Pericardium fibroblast (primary cell): ENCODE data around the gene FOXM1. TPM values are rescaled to one million over a fixed set of nuclear protein-coding genes. Genes with fewer than 3 reads are reported as not detected.

Experiments used
- total RNA-seq: library from RNA; depleted of rRNA; stranded (reverse); fragments of >200 nt; gene quantifications from 2 replicates; pipeline ENCODE4 v1.2.3, GENCODE V29; 2015

FOXM1 gene, protein sequence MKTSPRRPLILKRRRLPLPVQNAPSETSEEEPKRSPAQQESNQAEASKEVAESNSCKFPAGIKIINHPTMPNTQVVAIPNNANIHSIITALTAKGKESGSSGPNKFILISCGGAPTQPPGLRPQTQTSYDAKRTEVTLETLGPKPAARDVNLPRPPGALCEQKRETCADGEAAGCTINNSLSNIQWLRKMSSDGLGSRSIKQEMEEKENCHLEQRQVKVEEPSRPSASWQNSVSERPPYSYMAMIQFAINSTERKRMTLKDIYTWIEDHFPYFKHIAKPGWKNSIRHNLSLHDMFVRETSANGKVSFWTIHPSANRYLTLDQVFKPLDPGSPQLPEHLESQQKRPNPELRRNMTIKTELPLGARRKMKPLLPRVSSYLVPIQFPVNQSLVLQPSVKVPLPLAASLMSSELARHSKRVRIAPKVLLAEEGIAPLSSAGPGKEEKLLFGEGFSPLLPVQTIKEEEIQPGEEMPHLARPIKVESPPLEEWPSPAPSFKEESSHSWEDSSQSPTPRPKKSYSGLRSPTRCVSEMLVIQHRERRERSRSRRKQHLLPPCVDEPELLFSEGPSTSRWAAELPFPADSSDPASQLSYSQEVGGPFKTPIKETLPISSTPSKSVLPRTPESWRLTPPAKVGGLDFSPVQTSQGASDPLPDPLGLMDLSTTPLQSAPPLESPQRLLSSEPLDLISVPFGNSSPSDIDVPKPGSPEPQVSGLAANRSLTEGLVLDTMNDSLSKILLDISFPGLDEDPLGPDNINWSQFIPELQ
- 1.8 and 3.3 TPM in 2 replicates for total RNA-seq

DNA sequence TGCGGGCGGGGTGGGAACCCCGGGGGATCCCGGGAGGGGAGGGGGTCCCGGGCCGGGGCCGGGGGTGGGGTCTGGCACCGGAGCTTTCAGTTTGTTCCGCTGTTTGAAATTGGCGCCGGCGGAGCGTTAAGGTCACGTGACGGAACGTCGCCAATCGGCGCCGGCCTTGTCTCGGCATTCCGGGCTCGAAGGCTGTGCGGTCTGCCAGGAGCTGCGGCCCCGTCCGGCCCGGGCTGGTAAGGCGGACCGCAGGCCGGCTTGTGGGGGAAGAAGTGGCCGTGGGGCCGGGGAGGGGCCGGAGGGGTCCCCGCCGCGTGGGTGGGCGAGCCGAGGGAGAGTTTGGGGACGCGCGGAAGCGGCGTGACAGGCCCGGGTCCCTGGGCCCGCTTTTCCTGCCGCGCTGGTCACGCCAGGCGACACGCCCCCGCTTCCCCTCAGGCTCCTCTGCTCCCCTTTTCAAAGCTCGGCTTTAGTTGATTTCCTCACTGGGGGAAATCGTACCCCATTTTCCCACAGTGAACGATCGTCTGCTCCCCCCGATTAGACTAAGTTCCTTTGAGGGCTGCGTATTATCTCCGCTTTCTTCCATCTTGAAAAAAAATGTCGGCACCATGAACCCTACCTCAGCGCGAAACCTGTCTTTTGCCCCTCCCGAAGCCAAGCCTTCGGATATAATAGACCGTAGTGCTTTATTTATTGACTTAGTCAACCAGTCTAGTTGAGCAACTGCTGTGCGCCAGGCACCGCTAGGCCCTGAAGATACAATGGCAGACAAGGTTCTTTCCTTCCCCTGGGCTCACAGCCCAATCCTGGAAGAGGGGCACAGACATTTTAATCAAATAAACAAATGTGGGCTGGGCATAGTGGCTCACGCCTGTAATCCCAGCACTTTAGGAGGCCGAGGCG, at the start of gene FOXM1, which contains the start of gene RHNO1:
Gene FOXM1 (minus strand): TSS at position 128 of the 906 bp plus-strand sequence. CDS start 2,696 bp downstream, outside the sequence.
Gene RHNO1 (plus strand): TSS at position 177 of the 906 bp plus-strand sequence. CDS start 8,144 bp downstream, outside the sequence.

DNA sequence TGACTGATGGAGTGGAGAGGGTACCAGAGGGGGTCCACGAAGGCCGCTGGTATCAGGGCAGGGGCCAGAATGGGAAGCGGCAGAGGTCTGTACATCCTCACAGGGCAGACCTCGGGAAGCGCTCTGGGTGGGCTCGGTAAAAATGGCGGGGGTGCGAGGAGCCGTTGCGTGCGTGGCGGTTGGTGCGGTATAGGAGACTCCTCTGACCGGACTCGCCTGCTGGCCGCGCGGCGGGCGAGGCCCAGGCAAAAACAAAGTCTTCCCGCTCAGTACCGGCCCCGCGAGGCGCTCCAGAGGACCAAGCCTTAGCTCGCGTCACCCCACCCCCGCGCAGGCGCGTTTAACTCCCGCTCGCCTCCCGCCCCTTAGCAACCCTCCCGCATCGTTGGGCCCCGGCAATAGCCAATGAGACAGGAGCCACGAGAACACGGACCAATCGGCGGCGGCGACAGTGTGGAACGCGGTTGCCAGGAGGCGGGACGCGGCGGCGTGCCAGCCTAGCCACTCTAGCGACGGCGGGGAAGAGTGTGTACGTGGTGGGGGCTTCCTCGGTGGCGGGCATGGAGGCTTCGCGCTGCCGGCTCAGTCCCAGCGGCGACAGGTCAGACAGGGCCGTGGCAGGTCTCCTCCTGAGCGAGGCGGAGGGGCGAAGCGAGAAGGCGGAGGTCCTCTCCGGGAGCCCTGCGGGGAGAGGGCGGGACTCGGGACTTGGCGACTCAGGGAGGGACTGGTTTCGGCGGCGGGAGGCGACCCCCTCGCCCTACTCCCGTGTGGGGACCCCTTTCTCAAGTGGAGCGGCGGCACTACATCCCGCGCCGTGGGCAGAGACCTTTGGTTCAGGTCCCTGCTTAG, 13.6 kb upstream of the FOXM1 start, which contains the start of gene TULP3:
Gene TULP3 (plus strand): TSS at position 504 of the 852 bp plus-strand sequence. CDS start 57 bp downstream, at position 561.

DNA sequence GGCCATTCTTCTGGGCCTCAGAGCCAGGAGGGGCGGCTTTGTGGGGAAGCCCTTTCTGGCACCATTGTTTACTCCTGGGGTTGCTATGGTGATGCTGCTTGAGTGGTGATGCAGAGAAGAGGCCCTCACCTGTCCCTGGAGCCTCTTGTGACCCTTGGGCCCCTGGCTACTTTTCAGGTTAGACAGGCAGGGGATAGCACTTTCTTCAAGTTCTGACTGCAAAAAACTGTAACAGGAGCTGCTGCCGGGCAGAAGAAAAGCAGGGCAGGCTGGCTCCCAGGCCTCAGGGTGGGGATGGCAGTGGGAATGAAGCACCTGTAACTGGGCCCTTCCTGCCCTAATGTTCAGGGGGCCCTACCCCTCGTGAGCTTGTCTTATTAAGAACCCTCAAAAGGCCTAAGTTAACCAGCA, 19.9 kb downstream of the FOXM1 start, which contains the start of gene TEX52:
Gene TEX52 (minus strand): TSS at position 19 of the 411 bp plus-strand sequence. CDS start 13 bp downstream, at position 6.

DNA sequence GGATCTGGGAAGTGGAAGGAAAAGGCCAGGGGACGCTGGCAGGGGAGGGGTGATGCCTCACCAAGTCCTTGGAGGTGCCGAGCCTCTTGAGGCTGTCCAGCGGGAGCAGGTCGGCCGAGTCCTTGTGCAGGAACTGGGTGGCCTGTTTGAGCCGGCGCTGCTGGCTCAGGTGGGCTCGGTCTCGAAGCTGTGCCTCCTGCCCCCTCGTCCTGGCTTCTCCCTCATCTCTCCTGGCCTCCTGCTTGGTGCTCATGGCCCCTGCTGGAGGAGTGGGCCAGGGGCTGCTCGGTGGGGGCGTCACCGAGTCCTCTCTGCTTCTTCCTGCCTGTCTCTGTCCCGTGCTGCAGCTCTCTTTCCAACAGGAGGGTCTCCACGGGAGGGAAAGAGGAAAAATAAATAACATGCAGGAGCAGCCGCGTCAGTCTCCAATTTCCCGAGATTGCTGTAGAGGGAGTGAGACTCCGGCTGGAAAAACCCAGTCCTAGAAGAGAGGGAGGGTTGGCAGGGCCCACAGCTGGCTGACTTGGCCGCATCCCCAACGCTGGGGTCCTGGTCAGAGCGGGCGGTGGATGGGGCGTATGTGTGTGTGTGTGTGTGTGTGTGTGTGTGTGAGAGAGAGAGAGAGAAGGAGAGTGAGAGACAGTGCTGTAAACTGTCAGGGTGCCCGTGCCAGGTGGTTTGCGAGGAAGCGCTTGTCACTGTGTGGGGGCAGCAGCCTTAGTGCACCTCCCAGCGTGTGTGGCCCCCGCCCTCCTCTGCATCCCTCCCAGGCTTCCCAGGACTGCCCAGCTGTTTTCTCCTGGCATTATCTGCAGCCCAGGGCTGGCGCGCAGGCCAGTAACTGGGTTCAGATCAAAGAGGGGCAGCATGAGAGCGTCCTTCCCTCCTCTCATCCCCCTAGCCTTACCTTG, 42.1 kb downstream of the FOXM1 start, which contains the start of gene NRIP2:
Gene NRIP2 (minus strand): TSS at position 455 of the 911 bp plus-strand sequence. CDS start 52 bp downstream, at position 403.

DNA sequence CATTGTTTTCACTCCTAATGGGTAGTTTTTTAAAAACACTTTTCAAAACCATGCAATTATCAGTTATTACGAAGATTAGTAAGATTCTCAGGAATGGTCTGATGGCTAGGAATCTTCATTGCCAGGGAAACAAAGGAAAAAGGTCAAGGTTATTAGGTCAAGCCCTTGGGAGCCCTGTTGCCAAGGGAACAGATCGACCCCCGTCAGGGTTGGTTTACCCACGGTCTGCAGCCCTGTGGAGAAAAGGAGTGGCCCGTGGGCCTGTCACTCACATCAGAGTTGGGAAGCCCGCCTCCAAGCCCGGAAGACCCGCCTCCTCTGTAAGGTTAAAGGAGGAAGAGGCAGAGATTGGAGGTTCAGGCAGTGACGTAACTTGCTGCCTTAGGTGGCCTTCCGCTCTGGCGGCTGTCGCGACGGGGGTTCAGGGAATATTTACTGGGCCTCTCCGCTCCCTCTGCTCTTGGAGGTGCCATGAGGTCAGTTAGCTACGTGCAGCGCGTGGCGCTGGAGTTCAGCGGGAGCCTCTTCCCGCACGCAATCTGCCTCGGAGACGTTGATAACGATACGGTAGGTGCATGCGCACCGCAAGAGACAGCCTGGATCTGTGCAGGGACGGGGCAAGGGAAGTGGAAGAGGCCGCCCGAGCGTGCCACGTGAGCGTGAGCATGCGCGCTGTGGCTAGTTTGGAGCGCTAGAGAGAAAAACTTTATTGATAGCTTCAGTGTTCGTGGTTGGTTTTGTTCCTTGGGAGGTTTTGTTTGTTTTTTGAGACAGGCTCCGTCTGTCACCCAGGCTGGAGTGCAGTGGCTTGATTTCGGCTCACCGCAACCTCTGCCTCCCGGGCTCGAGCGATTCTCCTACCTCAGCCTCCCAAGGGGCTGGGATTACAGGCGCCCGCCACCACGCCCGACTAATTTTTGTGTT, 64.4 kb downstream of the FOXM1 start, which contains the start of gene ITFG2:
Gene ITFG2 (plus strand): TSS at position 379 of the 924 bp plus-strand sequence. CDS start 93 bp downstream, at position 472.

Other genes with a start within 250 kb of the FOXM1 start
- gene FKBP4, start 82.2 kb downstream of the FOXM1 start, total RNA-seq = 19.7 and 25.1 TPM in 2 replicates
- gene ITFG2, start 64.5 kb downstream of the FOXM1 start, total RNA-seq = 13.7 and 19.2 TPM in 2 replicates
- under 0.01 TPM in 1 of 2 replicates, not detected in the other for gene NRIP2, start 42.1 kb downstream of the FOXM1 start, total RNA-seq
- gene TEX52, start 20.1 kb downstream of the FOXM1 start, total RNA-seq = not detected in 2 replicates
- gene RHNO1, start within 50 bp of the FOXM1 start, total RNA-seq = 9.2 and 13.2 TPM in 2 replicates
- 18.6 and 27.2 TPM in 2 replicates for gene TULP3, start 13.7 kb upstream of the FOXM1 start, total RNA-seq
- gene TEAD4, start 82.2 kb upstream of the FOXM1 start, total RNA-seq = 23.9 and 24.0 TPM in 2 replicates
- gene TSPAN9, start 200.2 kb upstream of the FOXM1 start, total RNA-seq = 31.9 and 41.4 TPM in 2 replicates